Measurements from ENCODE around the gene DEGS1.

The DEGS1 gene

DNA sequence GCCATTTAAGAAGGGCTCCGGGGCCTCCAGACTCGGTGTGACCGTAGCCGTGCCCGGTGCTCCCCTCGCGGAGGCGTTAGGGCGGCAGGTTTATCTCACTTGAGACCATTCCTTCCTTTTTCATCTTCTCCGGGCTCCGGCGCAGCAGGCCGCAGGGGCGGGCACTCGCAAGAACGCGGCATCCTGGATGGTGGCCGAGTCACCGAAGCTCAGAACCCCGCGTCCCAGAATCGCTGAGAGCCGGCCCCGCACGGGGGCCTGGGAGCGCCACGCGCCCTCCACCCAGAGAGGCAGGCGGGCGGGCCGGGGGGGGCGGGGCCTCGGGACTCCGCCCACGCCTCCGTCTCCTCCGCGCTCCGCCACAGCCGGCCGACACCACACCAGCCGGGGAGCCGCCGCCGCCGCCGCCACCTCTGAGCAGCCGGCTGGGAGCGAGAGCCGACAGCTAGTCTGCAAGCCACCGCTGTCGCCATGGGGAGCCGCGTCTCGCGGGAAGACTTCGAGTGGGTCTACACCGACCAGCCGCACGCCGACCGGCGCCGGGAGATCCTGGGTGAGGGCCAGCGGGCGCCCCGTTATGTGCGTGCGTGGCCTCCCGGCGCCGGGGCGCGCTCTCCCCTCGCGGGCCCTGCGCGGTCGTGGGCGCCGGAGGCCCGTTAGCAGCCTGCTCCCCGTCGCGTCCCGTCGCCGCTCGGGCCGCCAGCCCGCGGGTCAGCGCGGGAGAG is at the start of gene DEGS1:
Gene DEGS1, plus strand, starts transcription at position 375 of the 725 bp plus-strand sequence. Its CDS starts 97 bp downstream, at position 472.
- DNase-seq (ENCODE audit: low read depth): peak; percentile 85

GRCh38 chr1:224133741-224134299 is 49.2 kb upstream of the DEGS1 start:
- no peak for DNase-seq (ENCODE audit: low read depth)

- DNase-seq (ENCODE audit: low read depth): no peak
These were observed 45.5 kb upstream of the DEGS1 start for GRCh38 chr1:224137518-224137917.

- DNase-seq (ENCODE audit: low read depth): no peak
These were observed 44.8 kb upstream of the DEGS1 start for GRCh38 chr1:224138198-224138597.

DNA sequence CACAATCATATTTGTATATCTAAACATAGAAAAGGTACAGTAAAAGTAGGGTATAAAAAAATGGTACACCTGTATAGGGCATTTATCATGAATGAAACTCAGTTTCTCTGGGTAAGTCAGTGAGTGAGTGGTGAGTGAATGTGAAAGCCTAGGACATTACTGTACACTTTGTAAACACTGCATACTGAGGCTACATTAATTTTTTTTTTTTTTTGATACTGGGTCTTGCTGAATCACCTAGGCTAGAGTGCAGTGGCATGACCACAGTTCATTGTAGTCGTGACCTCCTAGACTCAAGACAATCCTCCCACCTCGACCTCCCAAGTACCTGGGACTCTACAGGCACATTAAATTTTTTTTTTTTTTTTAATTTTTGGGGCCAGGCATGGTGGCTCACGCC is 41.3 kb upstream of the DEGS1 start:
- DNase-seq (ENCODE audit: low read depth): no peak

DNA sequence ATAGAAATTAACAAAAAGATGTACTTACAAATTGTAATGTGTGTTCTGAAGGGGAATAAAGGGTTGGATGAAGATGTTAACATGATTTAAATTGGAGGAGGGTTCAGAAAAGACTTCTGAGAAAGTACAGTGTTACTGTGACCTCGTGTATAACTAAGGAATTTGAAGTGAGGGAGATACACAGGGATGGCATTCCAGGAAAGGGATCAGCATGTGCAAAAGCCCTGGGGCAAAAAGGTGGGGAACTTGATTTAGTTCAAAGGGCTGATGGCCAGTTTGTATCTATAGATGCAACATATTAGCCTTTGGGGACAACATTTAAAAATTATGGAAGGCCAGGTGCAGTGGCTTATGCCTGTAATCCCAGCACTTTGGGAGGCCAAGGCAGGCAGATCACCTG is 33.3 kb upstream of the DEGS1 start:
- no peak for DNase-seq (ENCODE audit: low read depth)

- no peak for DNase-seq (ENCODE audit: low read depth)
These were observed 31.9 kb upstream of the DEGS1 start for GRCh38 chr1:224151117-224151516.

GRCh38 chr1:224157316-224157715 is 25.7 kb upstream of the DEGS1 start:
- no peak for DNase-seq (ENCODE audit: low read depth)

DNA sequence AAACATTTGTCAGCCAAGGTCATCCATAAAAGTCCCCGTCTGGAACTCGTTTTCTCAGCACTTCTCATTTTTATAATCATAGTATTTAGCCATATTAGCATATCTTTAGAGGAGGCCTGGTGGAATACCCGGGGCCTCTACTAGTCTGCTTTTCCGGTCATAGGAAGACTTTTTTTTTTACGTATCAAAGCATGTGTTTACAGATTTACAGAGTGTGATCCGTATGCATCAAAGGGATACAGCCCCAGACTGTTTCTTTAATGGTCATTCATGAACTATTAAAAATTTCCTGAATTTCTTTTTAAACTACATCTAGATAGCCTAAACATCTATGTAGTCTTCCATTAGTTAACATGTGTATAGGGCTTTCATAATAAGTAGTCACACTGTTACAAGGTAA is 23.5 kb upstream of the DEGS1 start:
- no peak for DNase-seq (ENCODE audit: low read depth)

DNA sequence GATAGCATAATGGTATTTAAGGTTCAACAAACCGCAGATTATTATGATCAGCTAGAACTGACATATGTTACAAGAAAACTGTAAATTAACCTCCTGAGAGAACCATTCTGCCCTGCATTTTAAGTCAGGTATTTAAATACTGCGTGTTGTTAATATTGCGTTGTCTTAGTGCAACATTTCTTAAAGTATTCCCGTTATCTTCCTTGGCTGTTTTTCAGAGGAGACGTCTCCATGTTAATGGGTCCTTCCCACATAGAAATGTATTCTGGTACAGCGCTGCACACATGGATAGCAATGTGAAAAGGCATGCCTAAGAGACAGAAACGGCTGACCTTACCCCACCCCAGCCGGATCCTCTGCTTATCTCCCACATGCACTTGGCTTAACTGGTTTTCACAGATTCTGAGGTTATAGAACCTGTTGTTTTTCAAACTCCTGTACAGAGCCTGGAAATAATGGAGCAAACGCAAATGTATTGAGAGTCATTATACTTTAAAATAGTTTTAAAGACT is 22.8 kb upstream of the DEGS1 start:
- DNase-seq (ENCODE audit: low read depth): no peak

DNA sequence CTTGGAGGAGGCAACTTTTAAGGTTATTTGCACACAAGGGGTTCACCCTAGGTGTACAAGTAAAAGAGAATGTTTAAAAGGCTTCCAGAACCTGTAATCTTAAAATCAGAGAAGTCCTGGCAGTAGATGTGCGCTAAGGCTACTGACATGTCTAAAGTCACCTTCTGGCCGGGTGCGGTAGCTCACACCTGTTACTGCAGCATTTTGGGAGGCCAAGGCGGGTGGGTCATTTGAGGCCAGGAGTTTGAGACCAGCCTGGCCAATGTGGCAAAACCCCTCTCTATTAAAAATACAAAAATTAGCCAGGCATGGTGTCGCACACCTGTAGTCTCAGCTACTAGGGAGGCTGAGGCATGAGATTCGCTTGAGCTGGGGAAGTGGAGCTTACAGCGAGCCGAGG is 20.3 kb upstream of the DEGS1 start:
- DNase-seq (ENCODE audit: low read depth): no peak

- DNase-seq (ENCODE audit: low read depth): no peak
These were observed 19.7 kb upstream of the DEGS1 start for GRCh38 chr1:224163311-224163710.

DNA sequence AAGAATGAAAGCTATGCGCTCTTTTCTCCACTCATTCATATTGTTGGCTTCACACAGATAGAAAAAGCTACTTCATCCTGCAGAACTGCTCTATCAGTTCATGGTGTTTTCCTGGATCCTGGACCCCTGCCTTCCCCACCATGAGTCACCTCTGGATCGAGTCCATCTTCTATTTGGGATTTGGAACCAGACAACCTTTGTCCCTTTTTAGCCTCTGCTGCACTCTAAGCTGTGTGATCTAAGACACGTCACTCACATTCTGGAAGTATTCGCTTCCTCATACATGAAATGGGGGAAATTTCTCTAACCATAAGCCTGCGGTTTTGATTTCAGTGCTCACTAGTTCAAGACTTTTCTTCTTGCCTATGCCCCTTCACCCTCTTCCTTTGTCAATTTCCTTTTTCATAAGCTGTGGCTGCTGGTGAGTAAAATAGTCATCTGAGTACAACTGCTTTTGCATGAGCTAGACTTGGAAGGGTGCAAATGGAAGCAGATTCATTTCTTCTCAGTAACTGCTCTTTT is 14.1 kb upstream of the DEGS1 start:
- peak; percentile 87 for DNase-seq (ENCODE audit: low read depth)

- DNase-seq (ENCODE audit: low read depth): peak; percentile 61
These were observed 13.2 kb upstream of the DEGS1 start for GRCh38 chr1:224169718-224170270.

DNA sequence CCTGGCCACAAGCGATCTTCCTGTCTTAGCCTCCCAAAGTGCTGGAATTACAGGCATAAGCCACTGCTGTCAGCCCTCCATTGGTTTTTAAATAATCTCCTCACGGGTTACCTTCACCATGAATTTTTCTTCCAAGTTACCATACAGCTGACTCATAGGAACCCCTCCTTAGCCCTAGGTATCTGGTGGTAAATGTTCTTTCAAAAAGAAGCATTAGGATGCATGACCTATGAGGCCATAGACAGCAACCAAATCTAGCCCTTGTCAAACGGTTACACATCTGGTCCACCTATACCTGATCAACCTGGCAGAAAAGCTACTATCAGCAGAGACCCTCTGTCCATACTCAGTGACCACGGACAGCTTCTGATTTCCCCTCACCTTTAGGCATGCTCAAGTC is 12.7 kb upstream of the DEGS1 start:
- no peak for DNase-seq (ENCODE audit: low read depth)

DNA sequence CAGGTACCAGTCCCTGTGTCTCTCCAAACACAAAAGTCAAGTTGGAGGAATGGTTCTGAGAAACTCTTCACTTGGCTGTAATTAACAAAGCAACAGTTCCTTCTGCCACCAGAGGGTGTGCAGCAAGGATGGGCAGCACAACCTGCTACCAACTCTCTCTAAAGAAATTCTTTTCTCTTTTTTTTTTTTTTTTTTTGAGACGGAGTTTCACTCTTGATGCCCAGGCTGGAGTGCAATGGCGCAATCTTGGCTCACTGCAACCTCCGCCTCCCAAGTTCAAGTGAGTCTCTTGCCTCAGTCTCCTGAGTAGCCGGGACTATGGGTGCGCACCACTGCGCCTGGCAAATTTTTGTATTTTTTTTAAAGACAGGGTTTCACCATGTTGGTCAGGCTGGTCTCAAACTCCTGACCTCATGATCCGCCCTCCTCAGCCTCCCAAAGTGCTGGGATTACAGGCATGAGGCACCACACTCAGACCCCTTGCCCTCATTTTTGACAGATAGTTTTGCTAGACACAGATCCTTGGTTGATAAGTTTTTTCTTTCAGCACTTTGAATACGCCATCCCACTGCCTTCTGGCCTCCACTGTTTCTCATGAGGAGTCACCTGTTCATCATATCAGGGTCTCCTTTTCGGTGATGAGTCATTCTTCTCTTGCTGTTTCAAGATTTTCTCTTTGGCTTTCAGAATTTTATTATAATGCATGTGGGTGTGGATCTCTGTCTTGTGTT is 12.1 kb upstream of the DEGS1 start:
- peak; percentile 45 for DNase-seq (ENCODE audit: low read depth)

DNA sequence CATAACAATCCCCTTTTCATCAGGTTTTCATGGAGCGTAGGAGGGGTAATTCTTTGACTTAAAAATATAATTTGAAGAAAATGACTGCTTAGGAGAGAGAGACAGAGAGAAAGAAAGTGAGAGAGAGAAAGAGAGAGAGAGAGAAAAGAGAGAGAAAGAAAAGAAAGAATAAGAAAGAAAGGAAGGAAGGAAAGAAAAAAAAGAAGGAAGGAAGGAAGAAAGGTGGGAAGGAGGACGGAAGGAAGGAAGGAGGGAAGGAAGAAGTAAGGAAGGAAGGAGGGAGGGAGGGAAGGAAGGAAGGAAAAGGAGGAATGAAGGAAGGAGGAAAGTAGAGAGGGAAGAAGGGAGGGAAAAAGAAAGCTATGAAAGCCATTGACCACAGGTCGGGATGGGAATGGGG is 10.8 kb upstream of the DEGS1 start:
- no peak for DNase-seq (ENCODE audit: low read depth)

GRCh38 chr1:224173523-224173922 is 9.5 kb upstream of the DEGS1 start:
- peak; percentile 31 for DNase-seq (ENCODE audit: low read depth)

DNA sequence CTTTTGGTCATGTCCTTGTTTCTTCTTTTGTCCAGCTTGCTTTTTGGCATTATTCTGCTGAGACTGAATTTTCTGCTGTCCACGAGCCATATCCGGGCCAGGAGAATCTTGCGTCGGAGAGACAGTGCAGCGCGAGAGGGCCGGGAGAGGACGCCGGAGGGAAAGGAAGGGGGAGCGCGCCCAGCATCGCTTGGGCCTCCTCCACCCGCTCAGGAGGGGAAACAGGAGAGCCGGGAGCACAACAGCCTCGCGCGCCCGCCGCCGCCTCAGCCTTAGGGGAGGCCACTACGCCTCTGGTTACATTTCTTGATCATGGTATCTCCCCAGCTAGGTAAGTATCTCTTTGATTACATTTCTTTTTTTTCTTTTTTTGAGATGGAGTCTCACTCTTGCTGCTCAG is 7.4 kb upstream of the DEGS1 start:
- peak; percentile 45 for DNase-seq (ENCODE audit: low read depth)

- no peak for DNase-seq (ENCODE audit: low read depth)
These were observed 5.6 kb upstream of the DEGS1 start for GRCh38 chr1:224177356-224177999.

DNA sequence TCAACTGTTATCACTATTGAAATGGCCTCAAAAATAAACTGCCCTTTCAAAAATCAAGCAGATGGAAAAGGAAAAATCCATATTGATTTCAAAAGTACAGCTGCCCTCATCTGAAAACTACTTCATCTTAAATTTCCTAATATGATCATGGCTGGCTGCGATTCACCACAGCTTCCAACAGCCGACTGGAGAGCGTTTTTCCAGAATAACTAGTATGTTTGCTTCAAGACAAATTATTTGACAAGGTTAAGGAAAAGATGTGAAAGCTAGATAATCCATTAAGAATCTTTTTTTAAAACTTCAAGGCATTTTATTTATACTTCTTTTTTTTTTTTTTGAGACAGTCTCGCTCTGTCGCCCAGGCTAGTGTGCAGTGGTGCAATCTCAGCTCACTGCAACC is 4.1 kb upstream of the DEGS1 start:
- no peak for DNase-seq (ENCODE audit: low read depth)

Data from EH (cell line).